K562 (cell line): ENCODE results near the gene CLDN24.

Experiments used
- ADNP ChIP-seq: fragments of 200-800 bp; sonication (Bioruptor generic); IDR thresholded peaks from 2 replicates; pipeline ENCODE4 v1.6.1; 2016; ENCODE audit warnings: missing genetic modification characterization, missing compliant biosample characterization
- BACH1 ChIP-seq: fragments of 200-800 bp; sonication (Bioruptor generic); IDR thresholded peaks from 2 replicates; pipeline ENCODE4 v1.6.1; 2016; ENCODE audit warnings: missing genetic modification characterization, missing compliant biosample characterization
- ESRRA ChIP-seq: fragments of 450-650 bp; IDR thresholded peaks from 2 replicates; pipeline ENCODE4 v1.6.1; 2014; ENCODE audit warnings: low read depth, mild to moderate bottlenecking, moderate library complexity, borderline replicate concordance
- SMC3 ChIP-seq: conservative IDR thresholded peaks from 2 replicates; pipeline ENCODE4 v1.6.1; 2011; ENCODE audit warnings: low read depth, low read length, improper control_type of control experiment; ENCODE audit not compliant: insufficient read depth
- SNIP1 ChIP-seq: fragments of 450-650 bp; IDR thresholded peaks from 2 replicates; pipeline ENCODE4 v1.7.1; 2017; ENCODE audit warnings: low read depth, mild to moderate bottlenecking
- ZNF384 ChIP-seq: IDR thresholded peaks from 2 replicates; pipeline ENCODE4 v1.6.1; 2012; ENCODE audit warnings: low read depth, low read length, improper control_type of control experiment
- TF ChIP-seq, protein P1 (sequence below), 3 experiments: IDR thresholded peaks in 2 of 3; conservative IDR thresholded peaks in 1 of 3; 2 replicates each; pipeline ENCODE4 v1.5.1; 2011 to 2012; ENCODE audit warnings: low read length in 3 of 3, mild to moderate bottlenecking in 3 of 3, control low read depth in 2 of 3, improper control_type of control experiment in 1 of 3, inconsistent platforms in 1 of 3, low read depth in 1 of 3, mixed read lengths in 1 of 3, moderate library complexity in 1 of 3; ENCODE audit not compliant: insufficient read depth in 2 of 3

GRCh38 chr4:183366206-183366835 is 44.1 kb upstream of the CLDN24 start:
- TF ChIP-seq, protein P1, sequence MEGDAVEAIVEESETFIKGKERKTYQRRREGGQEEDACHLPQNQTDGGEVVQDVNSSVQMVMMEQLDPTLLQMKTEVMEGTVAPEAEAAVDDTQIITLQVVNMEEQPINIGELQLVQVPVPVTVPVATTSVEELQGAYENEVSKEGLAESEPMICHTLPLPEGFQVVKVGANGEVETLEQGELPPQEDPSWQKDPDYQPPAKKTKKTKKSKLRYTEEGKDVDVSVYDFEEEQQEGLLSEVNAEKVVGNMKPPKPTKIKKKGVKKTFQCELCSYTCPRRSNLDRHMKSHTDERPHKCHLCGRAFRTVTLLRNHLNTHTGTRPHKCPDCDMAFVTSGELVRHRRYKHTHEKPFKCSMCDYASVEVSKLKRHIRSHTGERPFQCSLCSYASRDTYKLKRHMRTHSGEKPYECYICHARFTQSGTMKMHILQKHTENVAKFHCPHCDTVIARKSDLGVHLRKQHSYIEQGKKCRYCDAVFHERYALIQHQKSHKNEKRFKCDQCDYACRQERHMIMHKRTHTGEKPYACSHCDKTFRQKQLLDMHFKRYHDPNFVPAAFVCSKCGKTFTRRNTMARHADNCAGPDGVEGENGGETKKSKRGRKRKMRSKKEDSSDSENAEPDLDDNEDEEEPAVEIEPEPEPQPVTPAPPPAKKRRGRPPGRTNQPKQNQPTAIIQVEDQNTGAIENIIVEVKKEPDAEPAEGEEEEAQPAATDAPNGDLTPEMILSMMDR (IDR thresholded peaks at IDR 0.05 in 2 of 3, conservative IDR thresholded peaks at IDR 0.05 in 1 of 3; ENCODE audit: insufficient read depth in 2 of 3, low read depth in 1 of 3, low read length in 3 of 3), result no peak
- no peak for TF ChIP-seq ADNP
- TF ChIP-seq SMC3, result no peak
- TF ChIP-seq BACH1, result no peak
- no peak for TF ChIP-seq ZNF384
- no peak for TF ChIP-seq SNIP1
- no peak for TF ChIP-seq ESRRA
